ENCODE data around the gene NOC2L.
A peak's percentile ranks its signal among the peaks of the same experiment; 100 is the strongest.

- TF ChIP-seq EZH2 (IDR thresholded peaks at IDR 0.05; ENCODE audit: low read length, missing control alignments) (peak; percentile 42), CTCF (conservative IDR thresholded peaks at IDR 0.05 in 1 of 2, IDR thresholded peaks at IDR 0.05 in 1 of 2; ENCODE audit: low read depth in 1 of 2, low read length in 2 of 2) (no peak)
Observed at GRCh38 chr1:913491-914130, 45.4 kb downstream of the NOC2L start.
